IPS-18c (cell line): ENCODE data around the gene TRMT2B.

ENCODE experiments used
- H3K4me3 ChIP-seq: 2 replicates; pipeline ENCODE4 v1.7.0; 2013; ENCODE audit warnings: low read depth, mild to moderate bottlenecking, low read length, moderate library complexity; ENCODE audit not compliant: insufficient read depth
- H3K9me3 ChIP-seq: one replicate; pipeline ENCODE4 v1.6.1; 2013; ENCODE audit warnings: mild to moderate bottlenecking, low read length, moderate library complexity; ENCODE audit not compliant: control insufficient read depth, insufficient read depth

Gene TRMT2B

DNA sequence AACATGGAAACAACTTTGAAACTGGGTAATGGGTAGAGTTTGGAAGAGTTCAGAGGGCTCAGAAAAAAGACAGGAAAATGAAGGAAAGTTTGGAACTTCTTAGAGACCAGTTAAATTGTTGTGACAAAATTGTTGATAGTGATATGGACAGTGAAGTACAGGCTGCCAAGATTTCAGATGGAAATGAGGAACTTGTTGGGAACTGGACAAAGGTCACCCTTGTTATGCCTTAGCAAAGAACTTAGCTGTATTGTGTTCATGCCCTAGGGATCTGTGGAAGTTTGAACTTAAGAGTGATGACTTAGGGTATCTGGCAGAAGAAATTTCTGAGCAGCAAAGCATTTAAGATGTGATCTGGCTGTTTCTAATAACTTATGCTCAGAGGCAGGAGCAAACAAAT, 87.5 kb downstream of the TRMT2B start:
- Histone ChIP-seq H3K4me3 (no peak overlapping the region), H3K9me3 (no peaks in the 10 kb centered on the region)

DNA sequence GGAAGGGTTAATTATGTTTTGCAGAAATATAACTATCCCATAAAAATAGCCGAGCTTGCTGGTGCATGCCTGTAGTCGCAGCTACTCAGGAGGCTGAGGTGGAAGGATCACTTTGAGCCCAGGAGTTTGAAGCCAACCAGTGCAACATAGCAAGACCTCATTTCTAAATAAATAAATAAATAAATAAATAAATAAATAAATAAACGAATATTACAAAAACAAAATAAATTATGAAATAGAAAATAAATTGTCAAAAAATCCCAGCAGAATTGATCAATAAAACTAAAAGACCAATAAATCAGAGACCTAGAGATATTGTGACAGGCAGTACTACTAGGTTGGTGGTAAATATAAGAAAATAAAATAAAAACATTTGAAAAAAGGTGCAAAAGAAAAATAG, 89.1 kb downstream of the TRMT2B start:
- no peak overlapping the region for H3K4me3 ChIP-seq

More for the DNA sequence above, 89.1 kb downstream of the TRMT2B start:
- no peaks in the 10 kb centered on the region for H3K9me3 ChIP-seq
